NCI-H1092 treated with DMSO at 0.1 percent for 48 hours (cell line): Measurements from ENCODE around the gene AKT3.
"Not testable (repeated sequence)": the region's sequence is repeated elsewhere in the genome, so short reads cannot be mapped to it uniquely, and the experiment has no call there.

ENCODE experiments used
- DNase-seq: peaks from one replicate; lab custom pipeline; 2025; lab: John Stamatoyannopoulos, UW

Gene AKT3

DNA sequence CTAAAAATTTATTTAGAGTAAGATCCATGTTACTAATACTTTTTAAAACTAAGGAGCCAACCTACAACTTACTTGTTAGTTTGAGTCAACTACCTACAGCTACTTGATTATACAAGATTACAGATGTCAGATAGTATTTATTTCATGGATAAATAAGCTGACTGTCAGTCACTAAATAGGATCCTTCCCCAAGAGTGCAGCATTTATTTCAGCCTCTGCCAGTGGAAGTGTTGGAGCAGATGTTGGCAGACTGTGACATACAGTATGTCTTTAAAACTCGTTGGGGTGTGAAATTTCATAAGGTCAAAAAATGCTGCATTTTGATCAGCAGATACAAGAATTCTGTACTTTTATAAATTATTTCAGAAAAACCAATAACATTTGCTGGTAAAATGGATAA lies 156.2 kb downstream of the AKT3 start:
- DNase-seq, result peak; percentile 29

- no peak for DNase-seq
Measured at GRCh38 chr1:243686159-243686558, 163.9 kb downstream of the AKT3 start.

GRCh38 chr1:243680860-243681259 lies 169.2 kb downstream of the AKT3 start:
- no peak for DNase-seq

DNA sequence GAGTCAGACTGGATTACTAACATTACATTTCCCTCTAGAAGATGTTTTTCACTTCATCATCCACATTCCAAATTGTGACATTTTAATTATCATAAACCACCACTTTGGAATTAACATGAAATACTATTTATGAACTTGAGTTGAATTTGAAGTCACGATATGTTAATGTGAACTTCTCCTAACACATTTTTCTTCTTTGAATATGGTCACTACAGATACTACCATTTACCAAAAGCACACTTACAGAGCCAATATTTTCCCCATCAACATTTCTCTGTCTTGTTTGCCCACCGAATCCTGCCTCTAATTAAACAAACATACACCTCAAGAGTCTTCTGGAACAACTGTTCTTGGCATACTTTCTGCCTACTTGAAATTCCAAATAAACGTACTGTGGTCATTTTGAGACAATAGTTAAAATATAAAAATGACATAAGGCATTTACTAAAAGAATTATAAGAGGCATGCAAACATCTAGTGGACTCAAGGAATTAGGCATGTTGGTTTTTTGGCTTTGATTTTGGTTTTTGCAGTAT lies 177.4 kb downstream of the AKT3 start:
- DNase-seq, result peak; percentile 16

- no peak for DNase-seq
Measured at GRCh38 chr1:243667591-243667990, 182.5 kb downstream of the AKT3 start.

DNA sequence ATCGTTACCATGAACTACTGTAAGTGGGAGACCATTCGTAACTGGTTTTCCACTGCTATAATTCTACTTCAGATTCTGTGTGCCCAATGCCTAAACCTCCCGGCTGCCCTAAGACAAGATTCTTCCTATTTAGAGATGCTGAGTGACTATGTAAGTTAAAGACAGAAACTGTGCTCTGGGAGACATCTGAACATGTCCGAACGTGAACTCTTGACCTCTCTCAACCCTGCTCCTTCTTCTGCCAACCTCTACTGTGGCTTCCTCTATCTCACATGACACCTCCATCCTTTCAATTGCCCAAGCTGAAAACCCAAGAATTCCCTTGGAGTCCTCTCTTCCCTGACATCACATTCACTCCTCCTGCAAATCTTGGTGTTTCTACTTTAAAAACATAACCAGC lies 182.9 kb downstream of the AKT3 start:
- DNase-seq, result no peak

- DNase-seq, result no peak
Measured at GRCh38 chr1:243663651-243664050, 186.4 kb downstream of the AKT3 start.

DNA sequence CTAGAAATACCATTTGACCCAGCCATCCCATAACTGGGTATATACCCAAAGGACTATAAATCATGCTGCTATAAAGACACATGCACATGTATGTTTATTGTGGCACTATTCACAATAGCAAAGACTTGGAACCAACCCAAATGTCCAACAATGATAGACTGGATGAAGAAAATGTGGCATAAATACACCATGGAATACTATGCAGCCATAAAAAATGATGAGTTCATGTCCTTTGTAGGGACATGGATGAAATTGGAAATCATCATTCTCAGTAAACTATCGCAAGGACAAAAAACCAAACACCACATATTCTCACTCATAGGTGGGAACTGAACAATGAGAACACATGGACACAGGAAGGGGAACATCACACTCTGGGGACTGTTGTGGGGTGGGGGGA lies 187.9 kb downstream of the AKT3 start:
- not testable (repeated sequence) for DNase-seq

GRCh38 chr1:243658594-243659105 lies 191.4 kb downstream of the AKT3 start:
- DNase-seq, result no peak

DNA sequence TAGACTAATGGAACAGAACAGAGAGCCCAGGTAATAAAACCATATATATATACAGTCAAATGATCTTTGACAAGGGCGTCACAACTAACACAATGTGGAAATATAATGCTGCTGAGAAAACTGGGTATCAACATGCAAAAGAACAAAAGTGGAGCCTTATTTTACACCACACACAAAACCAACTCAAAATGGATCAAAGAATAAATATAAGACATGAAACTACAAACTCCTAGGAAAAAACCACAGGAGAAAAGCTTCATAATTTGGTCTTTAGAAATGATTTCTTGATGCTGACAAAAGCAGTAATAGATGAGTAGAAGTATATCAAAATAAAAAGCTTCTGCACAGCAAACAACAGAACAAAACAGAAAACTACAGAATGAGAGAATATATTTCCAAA lies 192.2 kb downstream of the AKT3 start:
- DNase-seq, result no peak

DNA sequence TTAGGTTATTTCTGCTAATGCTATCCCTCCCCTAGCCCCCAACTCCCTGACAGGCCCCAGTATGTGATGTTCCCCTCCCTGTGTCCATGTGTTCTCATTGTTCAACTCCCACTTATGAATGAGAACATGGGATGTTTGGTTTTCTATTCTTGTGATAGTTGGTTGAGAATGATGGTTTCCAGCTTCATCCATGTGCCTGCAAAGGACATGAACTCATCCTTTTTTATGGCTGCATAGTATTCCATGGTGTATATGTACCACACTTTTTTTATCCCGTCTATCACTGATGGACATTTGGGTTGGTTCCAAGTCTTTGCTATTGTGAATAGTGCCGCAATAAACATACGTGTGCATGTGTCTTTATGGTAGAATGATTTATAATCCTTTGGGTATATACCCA lies 200.5 kb downstream of the AKT3 start:
- not testable (repeated sequence) for DNase-seq

- DNase-seq, result no peak
Measured at GRCh38 chr1:243646841-243647240, 203.2 kb downstream of the AKT3 start.

DNA sequence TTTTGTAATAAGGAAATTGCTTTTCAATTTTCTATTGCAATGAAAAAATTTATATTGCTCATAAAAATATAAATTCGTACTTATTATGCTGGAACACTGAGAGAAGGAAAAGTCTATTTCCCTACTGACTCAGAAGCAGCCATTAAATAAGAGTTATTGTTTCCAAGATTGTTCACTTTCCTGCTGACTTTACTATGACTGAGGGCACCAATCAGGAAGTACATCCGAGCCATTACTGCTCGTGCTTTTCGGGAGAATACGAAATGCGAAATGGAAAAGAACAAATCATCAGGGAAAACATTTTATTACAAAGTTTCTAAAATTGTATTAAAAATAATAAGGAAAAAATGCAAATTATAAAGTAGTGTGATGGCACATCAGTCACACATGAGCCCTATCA lies 204.8 kb downstream of the AKT3 start:
- DNase-seq, result no peak

GRCh38 chr1:243642936-243643335 lies 207.1 kb downstream of the AKT3 start:
- DNase-seq, result no peak

- no peak for DNase-seq
Measured at GRCh38 chr1:243639027-243639658, 210.9 kb downstream of the AKT3 start.

GRCh38 chr1:243638186-243638585 lies 211.9 kb downstream of the AKT3 start:
- DNase-seq, result no peak

- no peak for DNase-seq
Measured at GRCh38 chr1:243628476-243628907, 221.6 kb downstream of the AKT3 start.

- no peak for DNase-seq
Measured at GRCh38 chr1:243623841-243624240, 226.2 kb downstream of the AKT3 start.

DNA sequence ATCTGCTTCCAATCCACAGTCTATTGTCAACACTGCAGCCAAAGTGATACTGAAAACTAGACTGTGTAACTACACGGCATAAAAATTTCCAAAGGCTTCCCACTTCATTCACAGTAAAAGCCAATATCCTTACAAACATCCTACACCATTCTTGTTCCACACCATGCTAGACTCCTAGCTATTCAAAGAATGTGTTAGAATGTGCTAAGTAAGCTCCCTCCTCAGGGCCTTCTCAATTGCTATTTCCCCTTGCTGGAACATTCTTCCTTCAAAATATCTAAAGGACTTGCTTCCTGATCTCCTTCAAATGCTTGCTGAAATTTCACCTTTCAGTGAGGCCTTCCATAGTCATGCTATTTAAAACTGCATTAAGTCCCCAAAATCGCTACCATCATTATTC lies 228.1 kb downstream of the AKT3 start:
- no peak for DNase-seq

DNA sequence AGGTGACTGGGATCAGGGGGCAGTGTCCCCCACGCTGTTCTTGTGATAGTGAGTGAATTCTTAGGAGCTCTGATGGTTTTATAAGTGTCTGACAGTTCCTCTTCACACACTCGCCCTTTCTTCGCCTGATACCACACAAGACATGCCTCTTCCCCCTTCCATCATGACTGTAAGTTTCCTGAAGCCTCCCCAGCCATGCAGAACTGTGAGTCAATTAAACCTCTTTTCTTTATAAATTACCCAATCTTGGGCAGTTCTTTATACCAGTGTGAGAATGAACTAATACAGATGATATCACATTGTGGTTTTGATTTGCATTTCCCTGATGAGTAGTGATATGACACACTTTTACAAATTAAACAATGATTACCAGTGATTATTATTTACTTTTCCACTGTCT lies 229.9 kb downstream of the AKT3 start:
- DNase-seq, result no peak

DNA sequence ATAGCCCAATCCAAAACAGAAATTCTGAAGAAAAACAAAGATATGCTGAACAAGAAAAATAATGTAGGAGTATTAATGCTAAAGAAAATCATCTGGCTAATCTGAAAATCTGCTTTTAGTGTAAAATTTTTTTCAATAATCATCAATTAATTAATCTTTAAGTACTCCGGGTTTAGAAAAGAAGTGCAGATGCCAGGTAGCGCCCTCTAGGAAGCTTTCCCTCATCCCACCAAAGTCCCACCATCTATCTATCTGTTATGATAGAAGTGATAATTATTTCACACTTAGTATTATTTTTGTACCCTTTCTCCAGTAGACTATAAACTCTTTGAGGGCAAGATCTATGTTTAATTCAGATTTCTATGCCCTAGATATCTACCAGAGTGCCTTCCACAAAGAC lies 240.3 kb downstream of the AKT3 start:
- DNase-seq, result no peak

DNA sequence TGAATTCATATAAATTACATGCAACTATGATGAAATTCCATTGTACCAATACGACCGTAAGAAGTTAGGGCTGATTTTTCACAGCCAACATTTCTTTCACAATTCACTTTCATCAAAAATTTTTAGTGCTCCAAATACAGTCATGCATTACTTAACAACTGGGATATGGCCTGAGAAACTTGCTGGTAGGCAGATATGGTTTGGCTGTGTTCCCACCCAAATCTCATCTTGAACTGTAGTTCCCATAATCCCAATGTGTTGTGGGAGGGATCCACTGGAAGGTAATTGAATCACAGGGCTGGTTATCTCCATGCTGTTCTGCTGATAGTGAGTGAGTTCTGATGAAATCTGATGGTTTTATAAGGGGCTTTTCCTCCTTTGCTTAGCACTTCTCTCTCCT lies 244.4 kb downstream of the AKT3 start:
- no peak for DNase-seq

- no peak for DNase-seq
Measured at GRCh38 chr1:243601720-243602119, 248.3 kb downstream of the AKT3 start.

- DNase-seq, result no peak
Measured at GRCh38 chr1:243598433-243598832, 251.6 kb downstream of the AKT3 start.
